HUES48 (cell line): ENCODE measurements around the gene RASSF5.

ENCODE experiments used
- H3K27ac ChIP-seq: one replicate; pipeline ENCODE4 v1.7.0; 2013; ENCODE audit warnings: low read depth, low read length, inconsistent platforms
- H3K27me3 ChIP-seq: 2 replicates; pipeline ENCODE4 v1.6.1; 2013; ENCODE audit warnings: mild to moderate bottlenecking, low read length; ENCODE audit not compliant: control insufficient read depth, insufficient read depth
- H3K36me3 ChIP-seq: 2 replicates; pipeline ENCODE4 v1.6.1; 2013; ENCODE audit warnings: low read length; ENCODE audit not compliant: control insufficient read depth, insufficient read depth
- H3K4me1 ChIP-seq: 2 replicates; pipeline ENCODE4 v1.6.1; 2013; ENCODE audit warnings: mild to moderate bottlenecking, low read length; ENCODE audit not compliant: control insufficient read depth, insufficient read depth
- H3K4me3 ChIP-seq: 2 replicates; pipeline ENCODE4 v1.5.1; 2013; ENCODE audit warnings: mild to moderate bottlenecking, low read depth, low read length
- H3K9ac ChIP-seq: 2 replicates; pipeline ENCODE4 v1.6.1; 2013; ENCODE audit warnings: mild to moderate bottlenecking, low read depth, low read length, moderate library complexity
- H3K9me3 ChIP-seq: 2 replicates; pipeline ENCODE4 v1.6.1; 2013; ENCODE audit warnings: low read length; ENCODE audit not compliant: control insufficient read depth, insufficient read depth

RASSF5 gene

GRCh38 chr1:206517784-206518183, 10.5 kb downstream of the RASSF5 start:
- H3K9me3 ChIP-seq, result no peaks in the 10 kb centered on the region
- no peaks in the 10 kb centered on the region for H3K4me1 ChIP-seq
- H3K9ac ChIP-seq, result no peak overlapping the region
- no peak overlapping the region for H3K27ac ChIP-seq
- H3K36me3 ChIP-seq, result no peaks in the 10 kb centered on the region
- no peak overlapping the region for H3K4me3 ChIP-seq
- no peaks in the 10 kb centered on the region; the same call in 1 of the 2 replicates for H3K27me3 ChIP-seq

DNA sequence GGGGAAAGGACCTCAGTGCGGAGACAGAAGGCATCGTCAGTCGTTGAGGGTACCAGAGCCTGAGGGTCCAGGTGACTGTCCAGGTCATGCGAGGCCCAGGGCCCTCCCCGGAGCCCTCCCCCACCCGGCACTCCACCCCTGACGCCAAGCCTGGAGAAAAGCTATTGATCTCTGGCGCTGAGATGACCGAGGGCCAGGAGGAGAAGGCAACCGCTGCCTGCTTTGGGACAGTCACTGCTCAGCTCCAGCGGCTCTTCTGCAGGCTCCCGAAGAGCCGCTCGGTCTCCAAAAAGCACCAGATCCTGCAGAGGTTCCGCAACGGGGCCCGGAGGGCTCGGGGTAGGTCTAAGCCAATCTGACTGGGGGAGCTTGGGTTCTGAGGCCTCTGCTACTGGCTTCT, 10.9 kb downstream of the RASSF5 start:
- H3K27me3 ChIP-seq, result no peaks in the 10 kb centered on the region; the same call in 1 of the 2 replicates
- no peak overlapping the region for H3K4me3 ChIP-seq

DNA sequence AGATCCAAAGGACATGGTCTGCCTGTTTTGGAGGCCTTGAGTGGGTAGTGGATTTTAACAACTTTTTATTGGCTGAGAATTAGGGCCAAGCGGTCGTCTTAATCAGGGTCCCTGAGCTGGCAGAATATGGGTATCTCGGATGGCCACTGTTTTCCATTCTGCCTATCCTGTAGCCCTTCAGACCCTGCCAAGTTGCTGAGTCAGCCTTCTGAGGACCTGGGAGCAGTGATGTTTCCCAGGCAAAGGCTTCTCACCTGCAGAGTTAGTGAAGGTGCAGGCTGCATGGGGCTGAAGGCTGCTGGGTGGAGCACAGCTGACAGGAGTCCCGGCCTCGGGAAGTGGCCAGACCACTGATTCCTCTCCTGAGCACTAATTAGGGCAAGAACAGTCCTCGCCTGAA, 11.4 kb downstream of the RASSF5 start:
- Histone ChIP-seq H3K4me3 (no peak overlapping the region), H3K4me1 (no peaks in the 10 kb centered on the region), H3K27ac (no peak overlapping the region), H3K9ac (no peak overlapping the region), H3K36me3 (no peaks in the 10 kb centered on the region), H3K9me3 (no peaks in the 10 kb centered on the region), H3K27me3 (no peaks in the 10 kb centered on the region; the same call in 1 of the 2 replicates)

More for the DNA sequence above, 10.9 kb downstream of the RASSF5 start:
- H3K9ac ChIP-seq, result no peak overlapping the region
- H3K27ac ChIP-seq, result no peak overlapping the region
- no peaks in the 10 kb centered on the region for H3K4me1 ChIP-seq
- H3K9me3 ChIP-seq, result no peaks in the 10 kb centered on the region
- no peaks in the 10 kb centered on the region for H3K36me3 ChIP-seq

GRCh38 chr1:206521127-206521526, 13.8 kb downstream of the RASSF5 start:
- no peaks in the 10 kb centered on the region for H3K36me3 ChIP-seq

DNA sequence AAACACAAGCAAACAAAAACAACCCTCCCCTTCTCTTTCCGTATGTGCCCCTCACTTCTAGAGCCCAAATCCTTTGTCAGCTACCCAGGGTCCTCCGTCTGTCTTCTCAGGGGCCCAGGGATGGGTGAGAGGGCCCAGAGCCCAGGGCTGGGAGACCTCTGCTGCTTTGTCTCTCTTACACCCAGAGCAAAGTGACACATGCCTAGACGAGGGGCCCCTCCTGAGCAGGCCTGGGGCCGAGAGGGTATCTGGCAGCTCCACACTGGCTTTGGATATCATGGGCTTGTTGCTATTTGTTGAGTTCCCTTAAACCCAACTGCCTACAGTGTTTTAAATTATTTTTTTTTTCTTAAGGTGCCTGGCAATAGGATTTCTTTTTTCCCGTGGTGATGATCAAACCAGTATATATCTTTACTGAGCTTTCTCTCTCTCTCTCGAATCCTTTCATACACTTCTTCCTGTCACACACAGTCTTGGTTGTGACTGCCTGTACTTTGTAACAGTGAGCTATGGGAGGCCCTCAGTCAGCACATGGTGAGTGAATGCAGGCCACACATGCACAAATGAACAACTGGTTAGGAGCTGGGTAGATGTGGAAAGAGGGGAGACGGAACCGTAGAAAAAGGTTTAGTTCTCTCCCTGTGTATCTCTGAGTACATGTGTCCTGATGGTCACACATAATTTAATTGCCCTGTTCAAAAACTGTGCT, 14.5 kb downstream of the RASSF5 start:
- H3K4me1 ChIP-seq, result no peaks in the 10 kb centered on the region
- no peak overlapping the region for H3K27ac ChIP-seq
- no peaks in the 10 kb centered on the region for H3K36me3 ChIP-seq
- no peaks in the 10 kb centered on the region for H3K9me3 ChIP-seq
- H3K9ac ChIP-seq, result no peak overlapping the region
- no peaks in the 10 kb centered on the region for H3K27me3 ChIP-seq
- no peak overlapping the region for H3K4me3 ChIP-seq

More at GRCh38 chr1:206521127-206521526, 13.8 kb downstream of the RASSF5 start:
- no peaks in the 10 kb centered on the region for H3K4me1 ChIP-seq
- H3K27me3 ChIP-seq, result no peaks in the 10 kb centered on the region
- H3K4me3 ChIP-seq, result no peak overlapping the region
- no peak overlapping the region for H3K27ac ChIP-seq
- no peaks in the 10 kb centered on the region for H3K9me3 ChIP-seq
- H3K9ac ChIP-seq, result no peak overlapping the region

- no peaks in the 10 kb centered on the region for H3K9me3 ChIP-seq
- H3K27ac ChIP-seq, result no peak overlapping the region
- no peaks in the 10 kb centered on the region for H3K4me1 ChIP-seq
- no peak overlapping the region for H3K4me3 ChIP-seq
- no peaks in the 10 kb centered on the region for H3K36me3 ChIP-seq
- H3K9ac ChIP-seq, result no peak overlapping the region
- no peaks in the 10 kb centered on the region for H3K27me3 ChIP-seq
Measured at GRCh38 chr1:206524739-206525364, 17.5 kb downstream of the RASSF5 start.

DNA sequence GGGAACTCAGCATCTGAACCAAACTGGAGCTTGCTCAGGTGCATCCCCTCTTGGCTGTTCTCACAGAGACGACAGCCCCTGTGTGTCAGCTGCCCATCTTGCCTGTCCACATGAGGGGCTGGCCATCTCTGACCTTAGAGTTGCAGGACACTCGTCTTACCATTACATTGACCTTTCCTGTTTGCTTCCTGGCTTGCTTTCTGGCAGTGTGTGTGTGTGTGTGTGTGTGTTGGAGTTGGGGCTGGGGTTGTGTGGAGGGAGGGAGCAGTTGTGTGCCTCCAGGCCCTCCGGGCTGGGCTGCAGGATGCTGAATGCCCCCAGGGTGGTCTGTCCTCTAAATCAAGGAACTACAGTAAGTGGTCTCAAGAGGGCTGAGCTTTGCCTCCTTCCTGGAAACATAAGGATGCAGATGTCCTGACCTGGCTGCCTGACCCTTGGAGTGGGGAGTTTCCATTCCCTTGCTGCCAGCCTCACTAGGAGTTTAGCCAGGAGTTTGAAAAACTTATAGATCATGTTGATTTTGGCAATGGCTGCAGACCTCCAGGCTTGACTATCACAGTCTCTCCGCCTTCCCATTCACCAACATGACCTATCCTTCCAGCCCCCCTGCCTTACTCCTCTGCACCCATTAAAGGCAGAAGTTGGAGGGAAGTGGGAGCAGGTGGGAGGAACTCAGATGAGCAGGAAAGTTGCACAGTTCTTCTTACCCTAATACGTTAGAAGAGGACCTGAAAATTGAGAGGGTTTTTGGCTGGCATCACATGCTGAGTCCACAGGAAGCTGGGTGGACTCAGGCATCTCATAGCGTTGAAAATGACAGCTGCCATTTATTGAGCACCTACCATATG, 19.0 kb downstream of the RASSF5 start:
- H3K9ac ChIP-seq, result no peak overlapping the region
- no peak overlapping the region for H3K4me3 ChIP-seq
- no peaks in the 10 kb centered on the region for H3K4me1 ChIP-seq
- no peaks in the 10 kb centered on the region for H3K9me3 ChIP-seq
- no peaks in the 10 kb centered on the region for H3K36me3 ChIP-seq
- H3K27me3 ChIP-seq, result no peaks in the 10 kb centered on the region
- no peak overlapping the region for H3K27ac ChIP-seq

- Histone ChIP-seq H3K4me3 (no peak overlapping the region), H3K27ac (no peak overlapping the region), H3K9me3 (no peaks in the 10 kb centered on the region), H3K36me3 (no peaks in the 10 kb centered on the region), H3K9ac (no peak overlapping the region), H3K4me1 (no peaks in the 10 kb centered on the region), H3K27me3 (no peaks in the 10 kb centered on the region)
Measured at GRCh38 chr1:206529425-206529824, 22.1 kb downstream of the RASSF5 start.

GRCh38 chr1:206532368-206532767, 25.0 kb downstream of the RASSF5 start:
- no peaks in the 10 kb centered on the region for H3K9me3 ChIP-seq
- no peak overlapping the region for H3K4me3 ChIP-seq
- no peaks in the 10 kb centered on the region for H3K36me3 ChIP-seq
- no peak overlapping the region for H3K27ac ChIP-seq
- H3K9ac ChIP-seq, result no peak overlapping the region
- H3K27me3 ChIP-seq, result no peaks in the 10 kb centered on the region
- H3K4me1 ChIP-seq, result no peaks in the 10 kb centered on the region

DNA sequence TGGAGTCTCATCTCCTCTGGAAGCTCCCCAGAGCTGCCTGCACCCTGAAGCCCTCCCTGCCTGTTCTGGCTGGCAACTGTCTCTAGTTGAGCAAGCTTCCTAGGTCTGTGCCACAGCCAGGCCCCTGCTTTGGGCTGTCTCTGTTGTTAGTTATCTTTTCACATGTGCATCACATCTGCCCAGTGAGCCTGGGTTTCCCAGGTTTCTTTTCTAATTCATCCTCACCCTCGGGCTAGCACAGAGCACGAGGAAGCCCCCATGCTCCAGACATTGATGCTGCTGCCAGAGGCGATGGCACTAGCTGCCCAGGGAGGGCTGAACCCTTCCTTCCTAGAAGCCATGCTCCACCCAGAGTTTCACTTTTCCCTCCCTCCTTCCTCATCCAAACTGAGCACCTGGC, 27.2 kb downstream of the RASSF5 start:
- Histone ChIP-seq H3K9ac (no peak overlapping the region), H3K4me3 (no peak overlapping the region), H3K9me3 (no peaks in the 10 kb centered on the region), H3K4me1 (no peaks in the 10 kb centered on the region), H3K27me3 (no peaks in the 10 kb centered on the region), H3K36me3 (no peaks in the 10 kb centered on the region), H3K27ac (no peak overlapping the region)

DNA sequence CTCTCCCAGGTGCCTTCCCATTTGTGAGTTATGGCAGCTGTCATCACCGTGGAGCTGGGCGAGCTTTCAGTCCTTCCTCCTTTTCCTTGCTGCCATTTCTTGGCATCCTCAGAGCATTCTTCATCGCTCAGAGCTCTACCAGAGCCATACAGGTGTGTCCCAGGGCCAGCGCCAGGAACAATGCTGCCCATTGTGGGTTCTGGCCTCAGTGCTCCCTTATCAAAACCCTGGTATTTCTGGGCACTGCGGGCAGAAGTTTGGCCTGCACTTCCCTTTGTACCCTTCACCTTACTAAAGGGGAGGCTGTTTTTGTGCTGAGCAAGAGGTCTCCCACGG, 28.5 kb downstream of the RASSF5 start:
- Histone ChIP-seq H3K36me3 (no peaks in the 10 kb centered on the region), H3K27me3 (no peaks in the 10 kb centered on the region), H3K9me3 (no peaks in the 10 kb centered on the region), H3K9ac (no peak overlapping the region), H3K4me1 (no peaks in the 10 kb centered on the region), H3K27ac (no peak overlapping the region), H3K4me3 (no peak overlapping the region)
